ENCODE data around the gene RDH16. TPM values are rescaled to one million over a fixed set of nuclear protein-coding genes. Genes with fewer than 3 reads are reported as not detected.

RDH16 gene
- total and polyA plus RNA-seq, 2 donors (not counting 3 experiments of a cell fraction or from before 2014, with no cell fraction given): 0.08 to 0.29 TPM

GRCh38 chr12:56928262-56928661 lies 29.1 kb downstream of the RDH16 start:
- H3K4me3 ChIP-seq (replicated peaks in 1 of 3; ENCODE audit: insufficient read depth in 1 of 3, low read depth in 1 of 3, low read length in 3 of 3): no peak overlapping the region
- no peaks in the 10 kb centered on the region for H3K36me3 ChIP-seq (ENCODE audit: control insufficient read depth in 2 of 2, extremely low read depth in 1 of 2, insufficient read depth in 2 of 2, low read length in 2 of 2)
- no peak overlapping the region for H2AFZ ChIP-seq (ENCODE audit: low read depth, low read length)
- H3K9me3 ChIP-seq (replicated peaks; ENCODE audit: control insufficient read depth, insufficient read depth, low read length): no peaks in the 10 kb centered on the region
- DNase-seq (ENCODE audit: low read depth, low spot score): no peak
- H3K79me2 ChIP-seq (ENCODE audit: control insufficient read depth, insufficient read depth, low read length): no peaks in the 10 kb centered on the region
- ChIA-PET CTCF (interaction anchor here (1.0 kb wide), 1 partner anchor 59 kb away, joined by 3 read pairs; no protein-coding TSS in a partner anchor), POLR2A (no interaction called here)
- no peak for FAIRE-seq
- H3K4me2 ChIP-seq (ENCODE audit: insufficient read depth, low read length): no peak overlapping the region
- no TSS peak for BruUV-seq (replicated peaks)
- intact Hi-C loops (cut with micrococcal nuclease): no loop called here
- H3K27me3 ChIP-seq (ENCODE audit: control insufficient read depth in 2 of 2, insufficient read depth in 2 of 2, low read length in 2 of 2): peaks cover 3 to 5% of the 10 kb centered on the region in 2 experiments
- no peak for TF ChIP-seq POLR2AphosphoS5 (IDR thresholded peaks at IDR 0.05; ENCODE audit: insufficient read depth, low read depth, low read length)
- no peak for TF ChIP-seq MYC (IDR thresholded peaks at IDR 0.05; ENCODE audit: low read depth, low read length)
- TF ChIP-seq FOS (IDR thresholded peaks at IDR 0.05; ENCODE audit: borderline replicate concordance, insufficient read depth, low read length): no peak
- no peak for TF ChIP-seq CTCF (IDR thresholded peaks at IDR 0.05; ENCODE audit: extremely low read depth in 1 of 2, insufficient read depth in 1 of 2, low read depth in 1 of 2, low read length in 2 of 2)
- no peak for TF ChIP-seq EZH2 (IDR thresholded peaks at IDR 0.05; ENCODE audit: borderline replicate concordance, low read depth, low read length, severe bottlenecking)
- TF ChIP-seq POLR2A (IDR thresholded peaks at IDR 0.05; ENCODE audit: low read depth, low read length): no peak
- TF ChIP-seq JUN (IDR thresholded peaks at IDR 0.05; ENCODE audit: borderline replicate concordance, insufficient read depth, insufficient read length, low read depth): no peak
- no peak for TF ChIP-seq GATA2 (IDR thresholded peaks at IDR 0.05; ENCODE audit: insufficient read depth, insufficient read length, low read depth, low read length)
- TF ChIP-seq, protein P1, sequence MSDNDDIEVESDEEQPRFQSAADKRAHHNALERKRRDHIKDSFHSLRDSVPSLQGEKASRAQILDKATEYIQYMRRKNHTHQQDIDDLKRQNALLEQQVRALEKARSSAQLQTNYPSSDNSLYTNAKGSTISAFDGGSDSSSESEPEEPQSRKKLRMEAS (IDR thresholded peaks at IDR 0.05; ENCODE audit: insufficient read depth, insufficient read length): no peak
- no peak overlapping the region for H3K9ac ChIP-seq (replicated peaks; ENCODE audit: extremely low read depth, insufficient read depth, low read length)
- H4K20me1 ChIP-seq (replicated peaks; ENCODE audit: control insufficient read depth, extremely low read depth, insufficient read depth, low read length): no peaks in the 10 kb centered on the region
- no peaks in the 10 kb centered on the region for H3K4me1 ChIP-seq (ENCODE audit: control insufficient read depth, extremely low read depth, insufficient read depth, low read length)
- no peaks in the 10 kb centered on the region for H3K9me1 ChIP-seq (replicated peaks; ENCODE audit: control insufficient read depth, extremely low read depth, insufficient read depth, low read length)
- H3K27ac ChIP-seq (ENCODE audit: insufficient read depth, low read depth, low read length): no peak overlapping the region
- dilution Hi-C loops (cut with MboI; ENCODE audit: extremely low pct_ligation_motif_present, low sequenced_read_pairs): no loop called here
